IPS-NIHi11 (cell line): Measurements from ENCODE around the gene CAMTA1.
A peak's percentile ranks its signal among the peaks of the same experiment; 100 is the strongest.

Experiments used
- DNase-seq: peaks from one replicate; pipeline ENCODE4 v3.0.0; 2012; ENCODE audit warnings: mixed read lengths, low spot score

CAMTA1 gene

GRCh38 chr1:7535934-7536878, 751.0 kb downstream of the CAMTA1 start:
- DNase-seq = peak; percentile 47

DNA sequence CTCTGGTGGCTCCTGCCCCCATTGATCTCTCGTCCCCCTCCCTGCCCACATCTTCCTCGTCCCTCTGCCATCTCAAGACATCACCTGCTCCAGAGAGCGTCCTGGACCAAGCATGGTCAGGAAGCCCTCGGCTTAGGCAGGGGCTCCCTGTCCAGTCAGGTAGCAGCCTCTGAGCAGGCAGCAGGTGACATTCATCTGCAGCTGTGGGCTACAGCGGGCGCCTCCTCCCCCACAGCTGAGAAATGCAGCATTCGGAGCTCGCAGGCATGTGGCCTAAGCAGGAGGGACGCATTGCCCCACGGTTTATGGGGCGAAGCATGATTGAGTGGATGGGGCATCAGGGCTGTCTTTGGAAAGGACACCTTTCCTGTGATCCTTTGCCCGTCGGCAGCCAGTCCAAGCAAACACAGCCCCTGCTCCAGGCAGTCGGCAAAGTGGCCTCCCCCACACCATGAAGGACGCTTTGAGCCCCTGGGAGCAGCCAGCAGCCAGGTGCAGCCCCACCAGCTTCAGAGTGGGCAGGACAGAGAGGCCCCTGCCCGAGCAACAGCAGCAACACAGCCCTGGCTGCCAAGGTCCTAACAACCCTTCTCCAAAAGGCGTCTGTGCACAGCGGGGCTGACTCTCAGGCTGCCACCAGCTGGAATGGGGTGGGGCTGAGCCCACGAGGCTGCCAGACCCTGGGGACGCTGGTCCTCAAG, 751.8 kb downstream of the CAMTA1 start:
- no peak for DNase-seq

DNA sequence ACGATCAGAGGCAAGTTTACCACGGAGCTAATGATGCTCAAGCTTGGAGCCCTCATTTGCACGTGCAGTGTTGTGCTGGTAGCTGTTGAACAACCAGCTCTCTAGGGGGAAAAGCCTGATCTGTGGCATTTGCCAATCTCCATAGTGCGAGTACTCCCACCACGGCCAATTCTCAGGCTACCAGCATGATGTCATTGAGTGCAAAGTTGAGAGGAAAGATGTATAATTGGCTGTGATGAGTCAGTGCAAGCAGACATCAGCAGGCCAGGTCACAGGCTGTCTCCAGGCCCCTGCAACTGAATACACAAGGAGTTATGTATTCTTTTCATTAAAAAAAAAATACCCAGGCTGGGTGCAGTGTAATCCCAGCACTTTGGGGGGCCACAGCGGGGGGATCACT, 752.8 kb downstream of the CAMTA1 start:
- DNase-seq = no peak

- no peak for DNase-seq
These were observed 753.9 kb downstream of the CAMTA1 start for GRCh38 chr1:7538849-7539768.

DNA sequence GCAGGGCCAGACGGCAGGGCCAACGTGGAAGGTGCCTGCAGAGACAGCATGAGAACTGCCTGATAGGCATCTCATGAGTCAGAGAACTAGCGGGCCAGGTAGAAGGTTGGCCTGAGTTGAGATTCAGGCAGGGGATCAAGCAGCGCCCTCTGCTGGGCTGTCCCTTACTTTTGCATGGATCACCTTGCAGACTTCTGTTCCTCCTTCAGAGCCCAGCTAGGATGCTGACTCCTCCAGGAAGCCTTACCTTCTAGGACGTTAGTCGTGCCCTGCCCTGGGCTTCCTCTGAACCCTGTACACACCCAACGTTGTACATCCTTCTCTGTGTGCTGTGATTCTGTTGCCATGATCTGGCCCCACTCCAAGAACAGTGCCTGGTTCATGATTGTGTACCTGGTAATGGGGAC, 754.5 kb downstream of the CAMTA1 start:
- DNase-seq = peak; percentile 71

DNA sequence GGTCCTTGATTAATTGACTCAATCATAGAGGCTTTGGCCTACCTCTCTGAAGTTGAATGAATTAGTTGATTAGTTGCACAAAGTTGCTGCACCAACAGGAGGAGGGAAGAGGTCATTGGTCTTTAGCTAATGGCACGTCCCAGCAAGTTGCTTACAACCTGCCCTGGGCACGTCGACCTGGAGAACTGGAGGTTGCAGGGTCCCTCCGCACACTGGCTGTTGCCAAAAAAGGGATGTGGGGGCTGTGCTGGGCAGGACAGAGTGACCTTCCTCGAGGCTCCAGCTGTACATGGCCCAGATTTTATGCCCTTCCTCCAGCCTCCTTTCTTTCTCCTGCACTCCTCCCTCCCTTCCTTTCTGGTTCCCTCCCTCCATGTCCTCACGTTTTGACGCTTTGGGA, 755.6 kb downstream of the CAMTA1 start:
- DNase-seq = no peak

DNA sequence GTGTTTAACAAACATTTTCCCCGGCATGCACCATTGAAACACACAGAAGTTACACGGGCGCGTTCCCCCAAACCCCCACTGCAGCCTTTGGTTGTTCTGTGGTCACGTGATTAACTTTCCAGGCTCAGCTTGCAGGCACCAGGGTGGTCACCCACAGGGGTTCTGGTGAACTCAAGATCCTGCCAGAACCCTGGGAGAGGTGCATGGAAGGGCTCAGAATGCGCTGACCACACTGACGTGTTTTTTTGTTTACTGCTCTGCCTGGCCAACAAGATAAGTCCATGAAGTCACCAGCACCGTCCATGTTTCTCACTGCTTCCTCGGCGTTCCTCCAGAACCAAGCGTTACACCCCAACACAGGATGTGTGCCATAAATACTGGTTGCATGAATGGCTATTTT, 756.4 kb downstream of the CAMTA1 start:
- no peak for DNase-seq

DNA sequence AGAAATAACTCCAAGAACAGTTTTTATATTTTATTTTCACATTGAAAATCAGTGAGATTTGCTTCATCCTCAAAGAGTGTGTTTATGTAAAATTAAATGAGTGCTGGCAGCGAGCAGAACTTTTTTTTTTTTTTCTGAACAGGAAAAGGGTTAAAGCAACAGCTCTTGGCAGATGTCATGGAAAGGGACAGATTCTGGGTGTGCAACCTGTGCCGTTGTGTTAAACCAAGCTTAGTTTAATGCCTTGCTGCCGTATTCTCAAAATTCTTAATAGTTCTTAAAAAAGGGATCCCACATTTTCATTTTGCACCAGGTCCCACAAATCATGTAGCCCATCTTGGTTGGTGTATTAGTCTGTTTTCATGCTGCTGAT, 758.5 kb downstream of the CAMTA1 start:
- no peak for DNase-seq

DNA sequence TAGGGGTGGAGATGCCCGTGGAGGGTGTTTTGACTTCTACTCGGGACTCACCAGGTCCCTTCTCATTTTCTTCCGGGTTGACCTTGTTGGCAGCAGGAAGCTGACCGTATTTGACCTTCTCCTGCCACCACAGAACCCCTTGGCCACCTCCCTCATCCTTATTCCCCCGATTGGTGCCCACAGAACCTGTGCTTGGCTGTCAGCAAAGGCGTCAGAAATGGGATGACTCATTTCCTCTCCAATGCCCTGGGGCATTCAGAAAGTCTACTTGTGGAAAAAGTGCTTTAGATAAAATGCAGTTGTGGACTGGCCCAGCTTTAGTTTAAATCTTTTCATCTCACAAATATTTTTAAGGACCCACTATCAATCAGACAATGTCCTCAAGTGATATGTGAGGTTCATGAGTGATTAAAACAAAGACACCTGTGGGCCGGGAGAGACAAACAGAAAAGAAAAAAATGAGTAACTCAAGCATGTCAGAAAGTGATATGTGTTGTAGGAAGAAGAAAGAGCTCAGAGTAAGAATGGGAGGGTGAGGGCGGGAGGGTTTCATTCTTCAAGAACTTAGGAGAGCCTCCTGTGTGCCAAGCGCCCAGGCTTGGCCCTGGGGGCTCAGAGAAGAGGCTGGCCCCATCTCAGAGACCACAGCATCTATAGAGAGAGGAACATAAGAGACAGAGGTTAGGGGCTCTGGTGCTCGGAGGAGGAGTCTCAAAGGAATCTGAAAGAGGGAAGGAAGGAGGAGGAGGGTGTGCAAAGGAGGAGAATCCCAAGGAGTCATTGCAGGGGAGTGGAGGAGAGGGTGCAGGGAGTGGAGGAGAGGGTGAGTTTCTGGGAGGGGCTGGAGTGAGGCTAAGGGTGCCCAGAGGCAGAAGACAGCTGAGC, 764.3 kb downstream of the CAMTA1 start:
- no peak for DNase-seq

GRCh38 chr1:7550261-7550865, 765.1 kb downstream of the CAMTA1 start:
- DNase-seq = peak; percentile 67

- DNase-seq = no peak
These were observed 765.7 kb downstream of the CAMTA1 start for GRCh38 chr1:7550981-7551380.

- DNase-seq = no peak
These were observed 766.2 kb downstream of the CAMTA1 start for GRCh38 chr1:7551442-7551841.

- DNase-seq = no peak
These were observed 767.1 kb downstream of the CAMTA1 start for GRCh38 chr1:7552402-7552801.

- DNase-seq = no peak
These were observed 767.9 kb downstream of the CAMTA1 start for GRCh38 chr1:7553042-7553690.

GRCh38 chr1:7554385-7555235, 769.4 kb downstream of the CAMTA1 start:
- no peak for DNase-seq

GRCh38 chr1:7555391-7556185, 770.3 kb downstream of the CAMTA1 start:
- DNase-seq = no peak

- no peak for DNase-seq
These were observed 772.1 kb downstream of the CAMTA1 start for GRCh38 chr1:7557301-7557891.

DNA sequence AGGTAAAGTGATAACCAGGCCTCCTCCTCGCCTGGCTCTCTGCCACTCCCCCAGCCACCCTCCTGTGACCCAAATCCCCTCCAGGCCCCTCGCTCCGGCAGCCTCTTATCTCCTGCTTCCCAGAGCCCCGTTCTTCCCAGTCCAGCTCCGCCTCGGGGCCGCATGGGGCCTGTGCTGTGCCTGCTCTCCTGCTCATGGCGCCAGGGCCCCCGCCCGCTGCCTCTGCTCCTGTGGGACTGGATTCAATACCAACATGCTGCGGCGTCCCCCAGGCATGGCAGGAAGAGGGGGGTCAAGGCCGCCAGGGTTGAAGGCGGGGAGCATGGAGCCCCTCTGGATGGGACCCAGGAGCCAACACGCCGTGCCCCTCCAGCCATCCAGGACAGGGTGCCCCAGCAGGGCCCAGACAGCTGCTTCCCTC, 772.8 kb downstream of the CAMTA1 start:
- DNase-seq = no peak
